BJ (cell line): ENCODE results near the gene PIP5K1B. TPM values are rescaled to one million over a fixed set of nuclear protein-coding genes. Genes with fewer than 3 reads are reported as not detected.

ENCODE experiments used
- CTCF ChIA-PET: fragments of 350-600 bp; formaldehyde crosslinking; extraction: SDS; loops from one replicate; lab custom pipeline; 2021; ENCODE audit warnings: antibody characterized with exemption, inconsistent platforms; lab: Yijun Ruan, JAX
- POLR2A ChIA-PET: fragments of 300-600 bp; sonication (Branson Sonifier 250); formaldehyde crosslinking; extraction: SDS; loops from one replicate; lab custom pipeline; 2021; ENCODE audit warnings: antibody characterized with exemption; lab: Charles Lee
- DNase-seq: peaks from one replicate; pipeline ENCODE4 v3.0.0-alpha.2; 2011; ENCODE audit warnings: low read depth
- H3K27me3 ChIP-seq: 2 replicates; pipeline ENCODE4 v1.6.0; 2011; ENCODE audit warnings: low read length; ENCODE audit not compliant: control insufficient read depth, insufficient read depth
- H3K36me3 ChIP-seq: 2 replicates; pipeline ENCODE4 v1.5.1; 2011; ENCODE audit warnings: low read length; ENCODE audit not compliant: control insufficient read depth, insufficient read depth
- H3K4me3 ChIP-seq: 2 replicates; pipeline ENCODE4 v1.5.1; 2011; ENCODE audit warnings: low read depth, mild to moderate bottlenecking, control low read depth, low read length
- CTCF ChIP-seq: IDR thresholded peaks from 2 replicates; pipeline ENCODE4 v1.5.1; 2011; ENCODE audit warnings: low read depth, mild to moderate bottlenecking, control low read depth, inconsistent platforms, low read length, moderate library complexity; ENCODE audit not compliant: insufficient read depth
- polyA plus RNA-seq: library from polyadenylated mRNA; depleted of rRNA; stranded (reverse); fragments of >200 nt; gene quantifications from 2 replicates; pipeline ENCODE4 v1.2.3, GENCODE V29; 2011

Gene PIP5K1B
- polyA plus RNA-seq, 1 experiment = not detected

- CTCF ChIA-PET = no interaction called here
- no peak for DNase-seq
- Histone ChIP-seq H3K27me3 (no peaks in the 10 kb centered on the region), H3K36me3 (no peaks in the 10 kb centered on the region), H3K4me3 (no peak overlapping the region)
- TF ChIP-seq CTCF = no peak
- POLR2A ChIA-PET = no interaction called here
These were observed 168.1 kb downstream of the PIP5K1B start for GRCh38 chr9:68873179-68873578.

- DNase-seq = no peak
- no peak for TF ChIP-seq CTCF
- Histone ChIP-seq H3K36me3 (no peaks in the 10 kb centered on the region), H3K27me3 (no peaks in the 10 kb centered on the region), H3K4me3 (no peak overlapping the region)
- ChIA-PET CTCF (no interaction called here), POLR2A (no interaction called here)
These were observed 171.2 kb downstream of the PIP5K1B start for GRCh38 chr9:68876273-68876672.

- no peak for DNase-seq
- Histone ChIP-seq H3K36me3 (no peaks in the 10 kb centered on the region), H3K4me3 (no peak overlapping the region), H3K27me3 (no peaks in the 10 kb centered on the region)
- TF ChIP-seq CTCF = no peak
- ChIA-PET POLR2A (no interaction called here), CTCF (no interaction called here)
These were observed 171.6 kb downstream of the PIP5K1B start for GRCh38 chr9:68876681-68877080.

DNA sequence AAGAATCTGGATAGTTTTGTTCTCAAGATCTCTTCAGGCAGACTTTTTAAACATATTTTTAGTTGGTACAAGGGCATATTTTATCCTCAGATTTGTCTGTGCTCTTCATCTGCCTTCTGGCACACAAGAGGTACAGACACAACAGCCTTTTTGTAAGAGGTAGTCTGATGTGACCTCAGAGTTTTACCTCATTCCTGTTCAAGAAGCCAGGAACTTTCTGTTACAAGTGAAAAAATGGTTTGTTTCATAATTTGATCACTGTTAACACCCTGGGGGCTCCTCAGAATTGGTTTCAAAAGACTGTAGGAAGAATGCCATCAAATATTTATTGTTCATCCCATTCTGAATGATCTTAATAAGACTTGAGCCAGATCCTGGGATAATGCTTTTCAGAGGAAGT is 172.2 kb downstream of the PIP5K1B start:
- CTCF ChIA-PET = no interaction called here
- DNase-seq = no peak
- Histone ChIP-seq H3K4me3 (no peak overlapping the region), H3K36me3 (no peaks in the 10 kb centered on the region), H3K27me3 (no peaks in the 10 kb centered on the region)
- POLR2A ChIA-PET = no interaction called here
- TF ChIP-seq CTCF = no peak

GRCh38 chr9:68878450-68878849 is 173.4 kb downstream of the PIP5K1B start:
- Histone ChIP-seq H3K36me3 (no peaks in the 10 kb centered on the region), H3K4me3 (no peak overlapping the region), H3K27me3 (no peaks in the 10 kb centered on the region)
- ChIA-PET CTCF (no interaction called here), POLR2A (no interaction called here)
- DNase-seq = no peak
- TF ChIP-seq CTCF = no peak
